ENCODE measurements around the gene CERKL.

GRCh38 chr2:181542170-181542569 is 114.7 kb downstream of the CERKL start:
- TF ChIP-seq CTCF (conservative IDR thresholded peaks at IDR 0.05; ENCODE audit: low read length) (no peak), EZH2phosphoT487 (IDR thresholded peaks at IDR 0.05; ENCODE audit: borderline replicate concordance) (no peak)

Measured in Loucy (cell line).